DND-41 (cell line): Measurements from ENCODE around the gene MRRF.

ENCODE experiments used
- ATAC-seq: fragments of 200-7000 bp; cut with Tn5 transposase; 3 replicates; pipeline ENCODE4 v1.9.1; 2021; ENCODE audit warnings: low read depth; ENCODE audit not compliant: insufficient read depth
- DNase-seq: peaks from one replicate; pipeline ENCODE4 v3.0.0-alpha.2; 2020
- H2AFZ ChIP-seq: 2 replicates; pipeline ENCODE4 v1.6.0; 2012; ENCODE audit warnings: low read depth, low read length
- H3K27ac ChIP-seq: 2 replicates; pipeline ENCODE4 v1.5.1; 2012; ENCODE audit warnings: low read length, inconsistent platforms
- H3K27me3 ChIP-seq: fragments of 200-600 bp; sonication (generic); 2 replicates; pipeline ENCODE4 v1.6.0; 2012; ENCODE audit warnings: low read length, mild to moderate bottlenecking, inconsistent platforms; ENCODE audit not compliant: insufficient read depth, poor library complexity
- H3K36me3 ChIP-seq: 2 replicates; pipeline ENCODE4 v1.5.1; 2012; ENCODE audit warnings: low read length, inconsistent platforms; ENCODE audit not compliant: insufficient read depth
- H3K4me1 ChIP-seq: 2 replicates; pipeline ENCODE4 v1.5.1; 2012; ENCODE audit warnings: mild to moderate bottlenecking, low read length; ENCODE audit not compliant: insufficient read depth
- H3K4me2 ChIP-seq: 2 replicates; pipeline ENCODE4 v1.6.0; 2012; ENCODE audit warnings: mild to moderate bottlenecking, moderate library complexity, low read length, inconsistent platforms; ENCODE audit not compliant: insufficient read depth
- H3K4me3 ChIP-seq, 2 experiments: fragments of 200-600 bp in 1 of 2; shearing (Covaris generic) in 1 of 2; 2 replicates each; pipeline ENCODE4 v1.5.1; 2012 to 2016; ENCODE audit warnings: inconsistent platforms in 2 of 2, low read length in 2 of 2, mild to moderate bottlenecking in 2 of 2, low read depth in 1 of 2, moderate library complexity in 1 of 2
- H3K79me2 ChIP-seq: 2 replicates; pipeline ENCODE4 v1.6.0; 2012; ENCODE audit warnings: low read length, inconsistent platforms; ENCODE audit not compliant: insufficient read depth
- H3K9ac ChIP-seq: 2 replicates; pipeline ENCODE4 v1.6.0; 2012; ENCODE audit warnings: low read depth, mild to moderate bottlenecking, inconsistent platforms, low read length, moderate library complexity
- H3K9me3 ChIP-seq: 2 replicates; pipeline ENCODE4 v1.5.1; 2012; ENCODE audit warnings: low read length, moderate library complexity, mild to moderate bottlenecking, inconsistent platforms; ENCODE audit not compliant: insufficient read depth, severe bottlenecking
- H4K20me1 ChIP-seq: 2 replicates; pipeline ENCODE4 v1.6.0; 2012; ENCODE audit warnings: low read length; ENCODE audit not compliant: insufficient read depth
- CTCF ChIP-seq: IDR thresholded peaks from 2 replicates; pipeline ENCODE4 v1.5.1; 2012; ENCODE audit warnings: borderline replicate concordance, low read length, moderate library complexity, mild to moderate bottlenecking; ENCODE audit not compliant: poor library complexity, severe bottlenecking; ENCODE audit errors: extremely low read depth
- EZH2 ChIP-seq: IDR thresholded peaks from 3 replicates; pipeline ENCODE4 v1.6.1; 2012; ENCODE audit warnings: borderline replicate concordance, low read depth, mild to moderate bottlenecking, moderate library complexity, low read length, inconsistent platforms; ENCODE audit not compliant: severe bottlenecking

MRRF gene

GRCh38 chr9:122264360-122265148 is at the start of gene MRRF, which contains the start of gene RBM18:
TSS of gene MRRF (plus strand) at chr9:122264882. CDS start at chr9:122270892, 6,010 bp downstream.
TSS of gene RBM18 (minus strand) at chr9:122264840. CDS start at chr9:122261492, 3,348 bp downstream.
- Histone ChIP-seq H3K9me3 (no peaks in the 10 kb centered on the region), H4K20me1 (peaks cover 5% of the 10 kb centered on the region; the same call in 1 of the 2 replicates), H3K79me2 (peaks cover 62% of the 10 kb centered on the region), H3K27ac (peak within 1 kb of the TSS; percentile 90), H3K36me3 (peaks cover 17% of the 10 kb centered on the region), H3K9ac (peak within 1 kb of the TSS; percentile 70), H2AFZ (peak within 1 kb of the TSS; percentile 92), H3K4me3 (peak within 1 kb of the TSS; percentile 64 to 97), H3K27me3 (no peaks in the 10 kb centered on the region), H3K4me1 (peaks cover 40% of the 10 kb centered on the region), H3K4me2 (peak within 1 kb of the TSS; percentile 83)
- DNase-seq, result peak; percentile 84
- peak; percentile 90 for ATAC-seq
- TF ChIP-seq CTCF, result no peak
- TF ChIP-seq EZH2, result no peak

- no peak overlapping the region for H3K27ac ChIP-seq
- H3K79me2 ChIP-seq, result no peaks in the 10 kb centered on the region
- H3K4me1 ChIP-seq, result no peaks in the 10 kb centered on the region
- TF ChIP-seq CTCF (no peak), EZH2 (no peak)
- H2AFZ ChIP-seq, result no peak overlapping the region
- ATAC-seq, result no peak
- no peak overlapping the region for H3K4me3 ChIP-seq
- no peaks in the 10 kb centered on the region for H3K27me3 ChIP-seq
- H3K4me2 ChIP-seq, result no peak overlapping the region
- H3K9me3 ChIP-seq, result no peaks in the 10 kb centered on the region
- no peaks in the 10 kb centered on the region for H3K36me3 ChIP-seq
- no peak overlapping the region for H3K9ac ChIP-seq
- H4K20me1 ChIP-seq, result no peaks in the 10 kb centered on the region
- DNase-seq, result no peak
Measured at GRCh38 chr9:122215663-122216062, 49.0 kb upstream of the MRRF start.

GRCh38 chr9:122216138-122216797 is 48.4 kb upstream of the MRRF start:
- TF ChIP-seq EZH2 (no peak), CTCF (no peak)
- H3K4me3 ChIP-seq, result no peak overlapping the region
- no peaks in the 10 kb centered on the region for H3K27me3 ChIP-seq
- no peaks in the 10 kb centered on the region for H3K4me1 ChIP-seq
- H3K36me3 ChIP-seq, result no peaks in the 10 kb centered on the region
- no peaks in the 10 kb centered on the region for H3K79me2 ChIP-seq
- no peaks in the 10 kb centered on the region for H3K9me3 ChIP-seq
- no peak overlapping the region for H2AFZ ChIP-seq
- no peaks in the 10 kb centered on the region for H4K20me1 ChIP-seq
- ATAC-seq (no peak), DNase-seq (no peak)
- H3K27ac ChIP-seq, result no peak overlapping the region
- no peak overlapping the region for H3K4me2 ChIP-seq
- no peak overlapping the region for H3K9ac ChIP-seq
